GM20000 (cell line): ENCODE measurements around the gene VARS2.
"Not testable (repeated sequence)": the region's sequence is repeated elsewhere in the genome, so short reads cannot be mapped to it uniquely, and the experiment has no call there.

Experiments used
- DNase-seq: peaks from one replicate; pipeline ENCODE4 v3.0.0; 2012; ENCODE audit warnings: low spot score
- TF ChIP-seq, protein P1 (sequence below): IDR thresholded peaks from 2 replicates; pipeline ENCODE4 v1.5.1; 2012; ENCODE audit warnings: mild to moderate bottlenecking, control low read depth; ENCODE audit errors: extremely low read depth, missing control alignments

The VARS2 gene

DNA sequence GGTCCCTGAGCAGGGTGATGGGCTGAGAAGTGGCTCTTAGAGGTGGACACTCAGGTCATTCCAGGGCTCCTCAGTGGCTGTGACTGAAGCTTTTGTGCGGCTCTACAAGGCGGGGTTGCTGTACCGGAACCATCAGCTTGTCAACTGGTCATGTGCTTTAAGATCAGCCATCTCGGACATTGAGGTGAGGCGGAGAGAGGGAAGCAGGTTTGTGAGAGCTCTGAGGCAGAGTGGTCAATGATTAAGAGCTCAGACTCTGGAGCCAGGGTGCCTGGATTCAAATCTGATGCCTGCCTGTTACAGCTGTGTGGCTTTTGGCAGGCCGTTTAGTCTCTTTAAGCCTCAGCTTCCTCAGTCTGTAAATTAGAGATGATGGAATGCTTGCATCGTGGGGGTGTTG lies 3.0 kb downstream of the VARS2 start:
- DNase-seq = no peak
- TF ChIP-seq, protein P1, sequence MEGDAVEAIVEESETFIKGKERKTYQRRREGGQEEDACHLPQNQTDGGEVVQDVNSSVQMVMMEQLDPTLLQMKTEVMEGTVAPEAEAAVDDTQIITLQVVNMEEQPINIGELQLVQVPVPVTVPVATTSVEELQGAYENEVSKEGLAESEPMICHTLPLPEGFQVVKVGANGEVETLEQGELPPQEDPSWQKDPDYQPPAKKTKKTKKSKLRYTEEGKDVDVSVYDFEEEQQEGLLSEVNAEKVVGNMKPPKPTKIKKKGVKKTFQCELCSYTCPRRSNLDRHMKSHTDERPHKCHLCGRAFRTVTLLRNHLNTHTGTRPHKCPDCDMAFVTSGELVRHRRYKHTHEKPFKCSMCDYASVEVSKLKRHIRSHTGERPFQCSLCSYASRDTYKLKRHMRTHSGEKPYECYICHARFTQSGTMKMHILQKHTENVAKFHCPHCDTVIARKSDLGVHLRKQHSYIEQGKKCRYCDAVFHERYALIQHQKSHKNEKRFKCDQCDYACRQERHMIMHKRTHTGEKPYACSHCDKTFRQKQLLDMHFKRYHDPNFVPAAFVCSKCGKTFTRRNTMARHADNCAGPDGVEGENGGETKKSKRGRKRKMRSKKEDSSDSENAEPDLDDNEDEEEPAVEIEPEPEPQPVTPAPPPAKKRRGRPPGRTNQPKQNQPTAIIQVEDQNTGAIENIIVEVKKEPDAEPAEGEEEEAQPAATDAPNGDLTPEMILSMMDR = no peak

DNA sequence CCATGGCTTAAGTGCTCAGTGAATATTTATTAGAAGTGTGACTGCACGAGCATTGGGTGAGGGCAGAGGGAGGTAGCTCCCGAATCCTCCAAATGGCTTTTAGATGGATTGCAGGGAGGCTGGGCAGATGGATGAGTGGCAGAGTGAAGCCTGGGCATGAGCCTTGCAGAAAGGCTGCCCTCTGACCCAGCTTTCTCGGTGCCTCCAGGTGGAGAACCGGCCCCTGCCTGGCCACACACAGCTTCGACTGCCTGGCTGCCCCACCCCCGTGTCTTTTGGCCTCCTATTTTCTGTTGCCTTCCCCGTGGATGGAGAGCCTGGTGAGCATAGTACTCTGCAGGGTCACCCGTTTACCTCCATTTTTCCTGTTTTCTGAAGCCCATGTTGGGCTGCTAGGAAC lies 3.4 kb downstream of the VARS2 start:
- TF ChIP-seq, protein P1 = no peak
- DNase-seq = no peak

DNA sequence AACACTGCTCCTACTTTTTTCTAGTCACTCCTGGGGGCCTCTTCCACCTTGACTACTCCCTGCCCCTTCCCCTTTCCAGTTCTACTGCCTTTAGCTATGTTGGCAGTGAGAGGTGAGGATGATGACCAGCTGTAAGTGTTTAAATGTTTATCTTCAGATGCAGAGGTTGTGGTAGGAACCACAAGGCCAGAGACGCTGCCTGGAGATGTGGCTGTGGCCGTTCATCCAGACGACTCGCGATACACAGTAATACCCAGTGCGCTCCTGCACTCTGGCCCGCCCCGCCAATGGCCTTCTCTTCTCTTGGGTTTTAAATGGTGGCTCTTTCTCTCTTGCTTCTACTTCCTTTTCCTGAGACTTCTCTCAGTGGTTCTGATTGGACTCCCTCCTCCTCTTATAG lies 4.6 kb downstream of the VARS2 start:
- TF ChIP-seq, protein P1 = no peak
- DNase-seq = no peak

DNA sequence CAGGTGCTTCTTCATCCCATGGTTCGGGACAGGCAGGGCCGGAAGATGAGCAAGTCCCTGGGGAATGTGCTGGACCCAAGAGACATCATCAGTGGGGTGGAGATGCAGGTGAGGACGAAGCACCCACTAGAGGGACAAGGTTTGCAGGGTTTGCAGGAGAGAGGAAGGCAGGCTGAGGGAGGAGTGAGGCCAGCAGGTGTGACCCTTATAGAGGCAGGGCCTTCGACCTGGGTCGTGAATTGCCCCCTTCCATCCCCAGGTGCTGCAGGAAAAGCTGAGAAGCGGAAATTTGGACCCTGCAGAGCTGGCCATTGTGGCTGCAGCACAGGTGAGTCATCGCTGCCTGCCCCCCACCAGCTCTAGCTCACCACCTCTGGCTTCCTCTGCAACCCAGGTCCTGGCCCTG lies 8.4 kb downstream of the VARS2 start:
- DNase-seq = no peak

DNA sequence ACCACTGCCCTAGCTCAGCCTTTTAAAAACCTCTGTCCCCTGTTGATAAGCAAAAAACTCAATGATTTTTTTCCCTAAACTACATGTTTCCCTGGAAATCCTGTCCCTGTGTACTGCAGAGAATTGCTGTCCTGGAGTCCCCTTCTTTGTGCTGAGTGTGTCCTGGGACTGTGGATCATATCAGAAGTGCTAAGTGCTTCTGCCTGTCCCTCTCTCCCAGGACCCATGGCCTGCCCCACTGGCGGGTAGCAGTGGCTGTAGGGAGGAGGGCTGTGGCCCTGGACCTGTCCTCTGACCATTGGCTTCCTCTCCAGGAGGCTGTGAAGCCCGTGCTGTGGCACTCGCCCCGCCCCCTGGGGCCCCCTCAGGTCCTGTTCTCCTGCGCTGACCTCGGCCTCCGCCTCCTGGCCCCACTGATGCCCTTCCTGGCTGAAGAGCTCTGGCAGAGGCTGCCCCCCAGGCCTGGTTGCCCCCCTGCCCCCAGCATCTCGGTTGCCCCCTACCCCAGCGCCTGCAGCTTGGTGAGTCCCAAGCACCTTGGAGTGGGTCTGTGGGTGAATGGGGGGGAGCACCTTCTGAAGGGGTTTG lies 10.1 kb downstream of the VARS2 start:
- DNase-seq = not testable (repeated sequence)

More for the DNA sequence above, 8.4 kb downstream of the VARS2 start:
- TF ChIP-seq, protein P1 = no peak

DNA sequence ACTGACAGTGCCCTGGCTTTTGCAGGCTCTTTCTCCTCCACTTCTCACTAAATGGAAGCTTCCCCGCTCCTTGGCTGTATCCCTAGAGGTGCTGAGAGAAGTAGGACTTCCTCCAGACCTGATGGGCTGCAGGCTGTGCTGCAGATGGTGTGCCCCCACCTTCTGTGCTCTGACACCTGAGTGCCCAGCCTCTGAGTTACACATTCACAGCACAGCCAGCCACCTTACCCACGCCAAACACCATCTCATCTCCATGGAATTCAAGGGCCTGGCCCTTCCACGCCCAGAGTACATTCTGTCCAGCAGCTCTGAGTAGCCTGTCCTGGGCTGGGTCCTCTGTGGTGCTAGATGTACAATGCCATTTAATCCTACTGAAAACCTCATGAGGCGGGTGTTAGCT lies 12.6 kb downstream of the VARS2 start:
- no peak for DNase-seq
- TF ChIP-seq, protein P1 = no peak

DNA sequence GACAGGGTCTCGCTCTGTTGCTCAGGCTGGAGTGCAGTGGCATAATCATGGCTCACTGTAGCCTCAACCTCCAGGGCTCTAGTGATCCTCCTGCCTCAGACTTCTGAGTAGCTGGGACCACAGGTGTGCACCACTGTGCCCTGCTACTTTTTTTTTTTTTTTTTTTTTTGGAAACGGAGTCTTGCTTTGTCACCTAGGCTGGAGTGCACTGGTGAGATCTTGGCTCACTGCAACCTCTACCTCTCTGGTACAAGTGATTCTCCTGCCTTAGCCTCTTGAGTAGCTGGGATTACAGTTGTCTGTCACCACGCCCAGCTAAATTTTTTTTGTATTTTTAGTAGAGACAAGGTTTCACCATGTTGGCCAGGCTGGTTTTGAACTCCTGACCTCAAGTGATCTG lies 13.0 kb downstream of the VARS2 start:
- not testable (repeated sequence) for DNase-seq

DNA sequence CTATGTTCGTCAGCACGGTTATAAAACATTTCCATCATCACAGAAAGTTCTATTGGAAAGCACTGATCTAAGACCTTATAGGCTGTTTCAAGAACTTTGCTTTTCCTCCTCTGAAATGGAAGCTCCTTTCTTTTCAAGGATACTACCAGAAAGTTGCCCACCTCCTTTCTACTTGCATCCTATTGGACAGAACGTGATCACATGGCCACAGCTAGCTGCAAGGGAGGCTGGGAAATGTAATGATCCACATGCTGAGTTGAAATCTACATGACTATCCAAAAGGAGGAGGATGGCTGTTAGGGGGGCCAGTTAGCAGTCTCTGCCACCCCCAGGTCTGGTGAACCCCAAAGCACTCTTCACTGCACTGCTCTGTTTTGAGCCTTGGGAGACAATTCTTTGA lies 14.6 kb downstream of the VARS2 start:
- TF ChIP-seq, protein P1 = no peak

DNA sequence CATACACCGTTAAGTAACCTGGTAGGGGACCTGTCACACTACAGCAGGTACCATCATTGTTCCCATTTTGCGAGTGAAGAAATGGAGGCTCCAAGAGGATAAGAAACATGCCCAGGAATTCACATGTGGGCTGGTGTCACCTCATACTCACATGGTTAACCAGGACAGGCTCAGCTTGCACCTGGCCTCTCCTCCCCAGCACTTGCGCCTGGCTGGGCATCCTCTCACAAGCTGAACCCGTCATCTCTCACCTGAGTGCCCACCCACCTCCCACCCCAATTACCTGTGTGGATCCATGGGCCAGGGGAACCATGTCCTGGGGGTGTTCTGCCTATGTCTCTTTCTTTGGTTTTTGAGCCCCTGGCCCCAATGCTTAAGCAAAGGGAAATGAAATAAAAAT lies 16.5 kb downstream of the VARS2 start:
- DNase-seq = no peak
- TF ChIP-seq, protein P1 = no peak

More for the DNA sequence above, 14.6 kb downstream of the VARS2 start:
- no peak for DNase-seq
